Mesothelial cell of epicardium (in vitro differentiated cells): ENCODE data around the gene DUOX1. TPM values are rescaled to one million over a fixed set of nuclear protein-coding genes. Genes with fewer than 3 reads are reported as not detected.

Experiments
- DNase-seq, 2 experiments: peaks; one replicate each; pipeline ENCODE4 v3.0.0; 2021; ENCODE audit warnings: low spot score in 2 of 2; ENCODE audit not compliant: unreplicated experiment in 2 of 2
- H3K27ac Mint-ChIP-seq: 2 replicates; pipeline ENCODE4 v1.8.0; 2021; ENCODE audit warnings: mixed read lengths
- H3K27me3 Mint-ChIP-seq: 2 replicates; pipeline ENCODE4 v1.8.0; 2021; ENCODE audit warnings: low read depth, mixed read lengths
- H3K36me3 Mint-ChIP-seq: 2 replicates; pipeline ENCODE4 v1.8.0; 2021; ENCODE audit warnings: mixed read lengths
- H3K4me1 Mint-ChIP-seq: 2 replicates; pipeline ENCODE4 v1.8.0; 2021; ENCODE audit warnings: mixed read lengths
- H3K4me3 Mint-ChIP-seq: 2 replicates; pipeline ENCODE4 v1.8.0; 2021; ENCODE audit warnings: mild to moderate bottlenecking, moderate library complexity, mixed read lengths
- H3K9me3 Mint-ChIP-seq: 2 replicates; pipeline ENCODE4 v1.8.0; 2021; ENCODE audit warnings: mixed read lengths
- total RNA-seq: library from RNA; stranded (reverse); gene quantifications from 3 replicates; pipeline ENCODE4 v1.2.1, GENCODE V29; 2021
- TF ChIP-seq, protein P1 (sequence below): fragments of 200-600 bp; sonication (generic); IDR thresholded peaks from one replicate; pipeline ENCODE4 v1.5.0; 2021; ENCODE audit warnings: antibody characterized with exemption; ENCODE audit not compliant: unreplicated experiment

The DUOX1 gene
- total RNA-seq, 1 donor from 2014 or later = 7.2 TPM

DNA sequence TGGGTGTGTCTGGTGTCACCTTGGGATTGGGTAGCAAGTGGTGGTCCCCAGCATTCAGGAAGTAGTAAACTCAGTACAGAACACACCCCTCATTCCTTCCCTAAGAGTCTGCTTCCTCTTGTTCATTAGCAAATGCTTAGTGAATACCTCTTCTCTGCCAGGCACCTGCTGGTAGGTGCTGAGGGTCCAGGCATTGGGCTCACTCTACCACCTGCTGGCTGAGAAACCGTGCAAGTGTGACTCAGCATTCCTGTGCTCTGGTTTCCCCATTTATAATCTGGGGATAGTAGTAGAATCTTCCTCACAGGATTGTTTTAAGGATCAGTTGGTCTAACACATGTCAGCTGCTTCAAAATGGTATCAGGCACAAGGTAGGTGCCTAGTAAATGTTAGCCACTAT lies 53.2 kb downstream of the DUOX1 start:
- H3K27ac Mint-ChIP-seq = no peak overlapping the region
- H3K4me1 Mint-ChIP-seq = peaks cover 35% of the 10 kb centered on the region
- H3K27me3 Mint-ChIP-seq = no peaks in the 10 kb centered on the region
- peaks cover 4% of the 10 kb centered on the region for H3K36me3 Mint-ChIP-seq
- no peaks in the 10 kb centered on the region for H3K9me3 Mint-ChIP-seq
- no peak overlapping the region for H3K4me3 Mint-ChIP-seq
- TF ChIP-seq, protein P1, sequence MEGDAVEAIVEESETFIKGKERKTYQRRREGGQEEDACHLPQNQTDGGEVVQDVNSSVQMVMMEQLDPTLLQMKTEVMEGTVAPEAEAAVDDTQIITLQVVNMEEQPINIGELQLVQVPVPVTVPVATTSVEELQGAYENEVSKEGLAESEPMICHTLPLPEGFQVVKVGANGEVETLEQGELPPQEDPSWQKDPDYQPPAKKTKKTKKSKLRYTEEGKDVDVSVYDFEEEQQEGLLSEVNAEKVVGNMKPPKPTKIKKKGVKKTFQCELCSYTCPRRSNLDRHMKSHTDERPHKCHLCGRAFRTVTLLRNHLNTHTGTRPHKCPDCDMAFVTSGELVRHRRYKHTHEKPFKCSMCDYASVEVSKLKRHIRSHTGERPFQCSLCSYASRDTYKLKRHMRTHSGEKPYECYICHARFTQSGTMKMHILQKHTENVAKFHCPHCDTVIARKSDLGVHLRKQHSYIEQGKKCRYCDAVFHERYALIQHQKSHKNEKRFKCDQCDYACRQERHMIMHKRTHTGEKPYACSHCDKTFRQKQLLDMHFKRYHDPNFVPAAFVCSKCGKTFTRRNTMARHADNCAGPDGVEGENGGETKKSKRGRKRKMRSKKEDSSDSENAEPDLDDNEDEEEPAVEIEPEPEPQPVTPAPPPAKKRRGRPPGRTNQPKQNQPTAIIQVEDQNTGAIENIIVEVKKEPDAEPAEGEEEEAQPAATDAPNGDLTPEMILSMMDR = no peak
- no peak for DNase-seq

DNA sequence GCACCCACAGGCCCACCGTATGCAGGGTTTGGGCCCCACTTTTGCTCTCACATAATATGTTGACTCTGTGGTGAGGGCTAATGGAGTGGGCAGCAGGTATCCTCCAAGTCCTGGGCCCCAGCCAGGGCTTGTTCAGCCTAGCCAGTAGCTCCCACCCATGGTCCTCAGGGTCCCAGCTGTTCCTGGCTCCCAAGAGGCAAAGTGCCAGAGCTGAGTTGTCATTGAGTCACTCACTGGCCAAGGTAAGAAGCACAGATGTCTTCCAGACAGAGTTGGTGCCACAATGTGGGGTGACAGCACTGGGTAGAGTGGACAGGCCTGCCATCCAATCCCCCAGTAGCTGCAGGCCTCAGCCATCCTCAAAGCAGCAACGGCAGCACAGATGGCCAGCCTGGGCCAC lies 53.7 kb downstream of the DUOX1 start:
- H3K36me3 Mint-ChIP-seq = peaks cover 3% of the 10 kb centered on the region
- no peaks in the 10 kb centered on the region for H3K9me3 Mint-ChIP-seq
- H3K27me3 Mint-ChIP-seq = no peaks in the 10 kb centered on the region
- DNase-seq = no peak
- H3K4me1 Mint-ChIP-seq = peaks cover 39% of the 10 kb centered on the region
- H3K27ac Mint-ChIP-seq = no peak overlapping the region
- TF ChIP-seq, protein P1 = no peak
- H3K4me3 Mint-ChIP-seq = no peak overlapping the region

DNA sequence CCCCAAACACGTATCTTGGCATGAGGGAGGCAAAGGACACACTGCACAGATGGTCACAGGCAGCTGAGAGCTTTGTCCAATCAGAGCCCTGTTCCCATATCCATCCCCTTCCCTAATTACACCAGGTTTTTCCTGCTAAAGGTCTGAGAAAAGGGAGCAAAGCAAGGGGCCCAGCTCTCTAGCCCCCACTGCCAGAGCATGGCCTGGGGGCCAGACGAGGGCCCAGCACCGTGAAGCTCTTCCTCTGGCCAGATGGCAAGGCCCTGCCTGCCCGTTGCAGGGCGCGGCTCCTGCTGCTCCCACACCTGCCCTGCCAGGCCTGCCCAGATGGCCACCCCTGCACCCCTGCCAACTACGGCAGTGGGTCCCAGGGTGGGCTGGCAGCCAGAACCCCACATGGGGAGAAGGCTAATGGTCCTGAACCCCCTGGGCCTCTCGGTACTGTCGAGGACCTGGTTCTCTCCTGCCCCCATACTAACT lies 54.8 kb downstream of the DUOX1 start:
- TF ChIP-seq, protein P1 = no peak
- no peaks in the 10 kb centered on the region for H3K27me3 Mint-ChIP-seq
- H3K36me3 Mint-ChIP-seq = peaks cover 3% of the 10 kb centered on the region
- DNase-seq = no peak
- H3K4me3 Mint-ChIP-seq = no peak overlapping the region
- H3K27ac Mint-ChIP-seq = no peak overlapping the region
- no peaks in the 10 kb centered on the region for H3K9me3 Mint-ChIP-seq
- H3K4me1 Mint-ChIP-seq = peaks cover 41% of the 10 kb centered on the region

DNA sequence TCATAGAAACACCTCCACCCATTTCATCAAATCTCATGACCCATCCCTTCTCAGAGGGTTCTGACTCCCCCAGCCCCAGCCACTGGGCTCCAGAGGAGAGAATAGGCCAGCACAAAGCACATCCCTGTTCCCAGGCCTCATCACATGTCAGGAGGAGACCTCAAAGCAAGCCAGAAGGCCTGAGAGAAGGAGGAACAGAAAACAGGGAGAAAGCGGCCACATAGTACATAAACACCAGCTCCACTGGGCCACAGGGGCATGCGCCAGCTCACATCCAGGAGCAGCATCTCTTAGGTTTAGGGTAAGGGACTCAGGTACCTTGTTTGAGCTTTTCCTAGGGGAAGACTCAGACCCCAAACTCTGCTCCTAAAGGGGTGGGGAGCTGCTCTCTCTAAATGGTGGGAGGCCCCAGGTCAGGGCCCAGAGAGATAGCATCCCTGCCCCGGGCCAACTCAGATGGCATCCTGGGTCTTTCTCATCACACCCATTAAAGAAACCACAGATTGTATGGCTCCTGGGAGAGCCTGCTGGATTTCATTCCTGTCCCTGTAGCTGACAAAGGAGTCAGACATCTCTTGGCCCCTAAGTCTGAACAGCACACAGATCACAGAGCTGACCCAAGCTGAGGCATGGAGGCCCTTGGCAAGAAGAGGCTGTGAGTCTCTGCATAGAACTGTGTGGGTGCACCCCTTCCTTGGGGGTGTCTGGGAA lies 55.4 kb downstream of the DUOX1 start:
- Mint-ChIP-seq H3K4me1 (peaks cover 41% of the 10 kb centered on the region), H3K27ac (no peak overlapping the region), H3K4me3 (peak overlapping the region; percentile 93), H3K9me3 (no peaks in the 10 kb centered on the region), H3K27me3 (peaks cover 4% of the 10 kb centered on the region), H3K36me3 (peaks cover under 1% of the 10 kb centered on the region)
- DNase-seq = no peak
- TF ChIP-seq, protein P1 = no peak

- TF ChIP-seq, protein P1 = no peak
- Mint-ChIP-seq H3K27me3 (peaks cover 7% of the 10 kb centered on the region), H3K9me3 (no peaks in the 10 kb centered on the region), H3K4me1 (peaks cover 41% of the 10 kb centered on the region), H3K27ac (peak overlapping the region; percentile 64), H3K4me3 (peak overlapping the region; percentile 93), H3K36me3 (no peaks in the 10 kb centered on the region)
- DNase-seq = no peak
These were observed 56.3 kb downstream of the DUOX1 start for GRCh38 chr15:45185903-45186770.
